ENCODE measurements around the gene IDH3A. TPM values are rescaled to one million over a fixed set of nuclear protein-coding genes. Genes with fewer than 3 reads are reported as not detected.

The IDH3A gene
- total RNA-seq, 2 donors from 2014 or later, result 17.8 to 39.7 TPM

DNA sequence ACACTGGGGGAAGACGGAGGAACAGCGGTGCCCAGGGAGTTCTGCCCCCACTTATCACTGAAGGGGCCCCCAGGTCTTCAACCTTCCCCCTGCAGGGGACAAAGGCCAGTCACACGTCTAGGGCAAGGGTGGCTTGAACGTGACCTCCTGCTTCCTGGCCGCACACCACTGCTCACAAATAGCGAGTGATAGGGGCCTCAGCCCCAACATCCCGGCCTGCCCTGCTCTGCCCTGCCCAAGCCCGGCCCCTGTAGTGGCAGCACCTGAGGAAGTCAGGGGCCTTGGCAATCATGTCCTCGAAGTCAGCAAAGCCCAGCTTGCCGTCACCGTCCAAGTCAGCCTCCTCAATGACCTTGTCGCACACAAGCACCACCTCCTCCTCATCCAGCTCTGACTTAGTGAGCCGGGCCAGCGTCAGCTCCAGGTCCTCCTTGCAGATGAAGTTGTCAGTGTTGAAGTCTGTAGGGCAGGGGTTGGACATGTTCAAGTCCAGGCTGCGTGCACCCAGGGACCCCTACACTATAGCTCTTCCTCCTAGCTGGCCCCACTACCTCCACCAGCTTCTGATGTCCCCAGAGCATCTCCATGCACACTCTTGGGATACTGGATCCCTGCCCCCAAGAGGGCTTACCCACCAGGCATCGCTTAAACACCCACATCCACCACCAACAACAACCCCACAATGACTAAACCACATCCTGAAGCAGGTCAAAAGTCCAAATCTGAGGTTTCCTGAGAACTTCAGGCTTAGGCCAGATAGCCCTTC is 43.5 kb upstream of the IDH3A start:
- Histone ChIP-seq H3K27ac (no peak overlapping the region), H3K9me3 (no peaks in the 10 kb centered on the region), H3K4me3 (no peak overlapping the region), H3K27me3 (no peaks in the 10 kb centered on the region), H3K36me3 (replicated peaks in 1 of 2; ENCODE audit: insufficient read depth in 1 of 2, low read depth in 2 of 2) (no peaks in the 10 kb centered on the region), H3K4me1 (peaks cover 7% of the 10 kb centered on the region)
- ATAC-seq, result no peak
- 76 to 87% methylated on average over 3 to 16 of the region's 16 CpGs for WGBS, 2 donors
- intact Hi-C loops (cut with DNase I), result loop anchor here (5.0 kb wide), 2 partner anchors 103 to 143 kb away; no protein-coding TSS in a partner anchor
- peak in 1 of 4 donors; percentile 7 for DNase-seq
- TF ChIP-seq POLR2A (IDR thresholded peaks at IDR 0.05), result no peak
- no peak for TF ChIP-seq CTCF (IDR thresholded peaks at IDR 0.05)

- Histone ChIP-seq H3K27ac (no peak overlapping the region), H3K36me3 (replicated peaks in 1 of 2; ENCODE audit: insufficient read depth in 1 of 2, low read depth in 2 of 2) (no peaks in the 10 kb centered on the region), H3K4me1 (peaks cover 7% of the 10 kb centered on the region), H3K4me3 (no peak overlapping the region), H3K9me3 (no peaks in the 10 kb centered on the region), H3K27me3 (no peaks in the 10 kb centered on the region)
- no peak for DNase-seq
- intact Hi-C loops (cut with DNase I), result loop anchor here (5.0 kb wide), 2 partner anchors 105 to 145 kb away; no protein-coding TSS in a partner anchor
- no peak for ATAC-seq
- TF ChIP-seq POLR2A (IDR thresholded peaks at IDR 0.05), result no peak
- no peak for TF ChIP-seq CTCF (IDR thresholded peaks at IDR 0.05)
- WGBS, 2 donors, result 36 to 92% methylated on average over 1 to 8 of the region's 8 CpGs
Measured at GRCh38 chr15:78107471-78107870, 41.7 kb upstream of the IDH3A start.

DNA sequence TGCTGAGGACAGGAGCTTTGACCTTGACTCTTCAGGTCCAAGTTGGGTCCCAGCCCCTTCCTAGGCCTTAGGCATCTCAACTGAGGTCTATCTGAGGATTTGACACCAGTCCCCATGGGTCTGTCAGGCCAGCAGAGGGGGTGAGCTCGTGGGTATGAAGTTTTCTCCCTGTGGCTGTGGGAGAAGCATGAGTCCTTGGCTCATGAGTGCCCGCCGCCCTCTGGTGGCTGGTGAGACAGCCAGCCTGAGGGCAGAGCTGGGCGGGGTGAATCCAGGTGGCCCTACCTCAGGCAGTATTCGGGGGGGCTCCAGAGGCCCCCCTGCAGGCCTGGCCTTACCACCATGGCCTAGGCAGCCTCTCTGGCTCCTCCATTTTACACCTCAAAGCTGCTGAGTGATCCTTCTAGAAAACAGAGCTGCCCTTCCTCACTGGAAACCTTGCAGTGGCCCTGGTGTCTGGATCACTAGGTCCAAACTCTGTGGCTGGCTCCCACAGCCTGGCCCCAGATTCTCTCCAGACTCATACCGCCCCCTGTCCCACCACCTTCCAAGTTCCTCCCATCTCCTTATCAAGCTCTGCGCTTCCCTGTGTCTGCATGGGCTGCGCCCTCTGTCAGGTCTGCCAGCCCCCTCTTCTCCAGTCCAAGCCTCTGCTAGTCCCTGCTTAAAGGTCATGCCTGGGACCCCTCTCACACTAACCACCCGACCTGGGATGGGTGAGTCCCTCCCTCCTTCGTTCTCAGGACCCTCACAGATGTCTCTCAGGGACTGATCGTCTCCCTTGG is 40.7 kb upstream of the IDH3A start:
- Histone ChIP-seq H3K4me3 (no peak overlapping the region), H3K9me3 (no peaks in the 10 kb centered on the region), H3K27me3 (no peaks in the 10 kb centered on the region), H3K27ac (no peak overlapping the region), H3K36me3 (replicated peaks in 1 of 2; ENCODE audit: insufficient read depth in 1 of 2, low read depth in 2 of 2) (no peaks in the 10 kb centered on the region), H3K4me1 (peaks cover 7% of the 10 kb centered on the region)
- TF ChIP-seq POLR2A (IDR thresholded peaks at IDR 0.05) (no peak), CTCF (IDR thresholded peaks at IDR 0.05) (peak; percentile 93 to 98 (median 97))
- WGBS, 2 donors, result 30 to 44% methylated on average over 9 to 11 of the region's 11 CpGs
- peak; percentile 92 for ATAC-seq
- peak; percentile 88 to 91 (median 89) for DNase-seq
- intact Hi-C loops (cut with DNase I), result loop anchor here (5.0 kb wide), 2 partner anchors 106 to 146 kb away; no protein-coding TSS in a partner anchor

DNA sequence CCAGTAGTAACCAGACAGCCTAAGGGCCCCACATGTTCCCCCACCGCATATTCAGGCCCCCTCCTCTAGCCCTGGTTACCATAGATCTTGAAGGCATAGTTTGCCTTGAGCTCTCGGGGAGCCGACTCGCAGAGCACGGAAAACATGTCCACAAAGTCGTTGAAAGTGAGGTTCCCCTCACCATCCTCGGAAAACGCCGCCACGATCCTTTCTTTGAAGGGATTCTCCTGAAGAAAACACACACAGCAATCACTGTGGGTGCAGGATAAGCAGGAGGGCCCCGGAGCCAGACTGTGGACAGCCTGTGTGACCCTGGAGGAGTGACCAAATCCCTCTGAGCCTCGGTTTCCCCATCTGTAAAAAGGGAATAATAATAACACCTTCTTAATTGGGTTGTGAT is 40.0 kb upstream of the IDH3A start:
- H3K36me3 ChIP-seq (replicated peaks in 1 of 2; ENCODE audit: insufficient read depth in 1 of 2, low read depth in 2 of 2), result no peaks in the 10 kb centered on the region
- no peak for ATAC-seq
- intact Hi-C loops (cut with DNase I), result loop anchor here (5.0 kb wide), 2 partner anchors 107 to 147 kb away; no protein-coding TSS in a partner anchor
- 85 to 86% methylated on average over 10 to 12 of the region's 12 CpGs for WGBS, 2 donors
- H3K27me3 ChIP-seq, result no peaks in the 10 kb centered on the region
- H3K4me3 ChIP-seq, result no peak overlapping the region
- no peak overlapping the region for H3K27ac ChIP-seq
- H3K4me1 ChIP-seq, result peaks cover 7% of the 10 kb centered on the region
- no peaks in the 10 kb centered on the region for H3K9me3 ChIP-seq
- no peak for DNase-seq
- TF ChIP-seq CTCF (IDR thresholded peaks at IDR 0.05) (no peak), POLR2A (IDR thresholded peaks at IDR 0.05) (no peak)
